Jurkat, Clone E6-1 (cell line): ENCODE measurements around the gene TEX19.
"Not testable (repeated sequence)": the region's sequence is repeated elsewhere in the genome, so short reads cannot be mapped to it uniquely, and the experiment has no call there.

Experiments used
- DNase-seq: peaks from one replicate; pipeline ENCODE4 v3.0.0-alpha.2; 2011; ENCODE audit warnings: low read depth, low spot score
- H3K4me3 ChIP-seq: 2 replicates; pipeline ENCODE4 v1.5.1; 2011; ENCODE audit warnings: mild to moderate bottlenecking, low read length, control low read depth, moderate library complexity

The TEX19 gene

DNA sequence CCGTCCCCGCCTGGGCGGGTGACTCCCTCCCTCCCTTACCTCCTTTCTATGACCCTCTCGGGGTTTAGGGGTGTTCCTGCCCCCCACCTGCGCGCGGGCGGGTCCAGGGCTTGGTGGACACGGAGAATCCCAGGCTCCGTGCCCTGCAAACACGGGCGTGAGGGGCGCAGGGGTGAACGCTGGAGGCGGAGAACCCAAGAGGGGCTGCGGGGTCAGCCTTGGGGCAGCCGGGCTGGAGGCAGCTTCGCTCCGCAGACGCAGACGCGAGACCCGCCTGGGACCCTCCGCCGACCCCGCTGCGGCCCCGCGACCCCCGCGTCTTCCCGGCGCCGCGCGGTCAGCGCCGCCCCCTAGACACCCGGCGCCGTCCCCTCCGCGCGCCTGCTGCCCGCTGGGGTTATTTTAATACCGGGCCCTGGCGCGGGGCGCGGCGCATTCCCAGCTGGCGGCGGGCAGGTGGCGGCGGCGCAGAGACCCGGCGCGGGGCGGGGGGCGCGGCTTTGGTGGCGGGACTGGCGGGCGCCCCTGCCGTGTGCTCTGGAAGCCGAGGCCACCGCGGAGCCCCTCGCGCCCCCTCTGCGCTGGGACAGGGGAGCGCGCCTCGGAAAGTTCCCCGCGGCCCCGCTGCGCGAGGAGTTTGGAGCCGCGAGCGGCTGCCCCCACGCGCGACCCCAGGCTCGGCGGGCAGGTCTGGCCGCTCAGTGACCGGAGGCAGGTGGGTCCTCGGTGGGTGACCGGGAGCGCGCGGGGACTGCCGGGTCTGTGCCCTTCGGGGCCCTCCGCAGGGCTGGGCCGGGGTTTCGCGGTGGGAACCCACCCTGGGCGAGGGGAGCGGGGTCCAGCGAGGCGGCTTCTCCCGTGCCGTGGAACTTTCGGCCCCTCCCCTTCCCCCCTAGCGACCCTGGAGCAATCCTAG is 12.5 kb downstream of the TEX19 start, which contains the start of gene UTS2R:
TSS of gene UTS2R (plus strand) at position 433 of the 916 bp plus-strand sequence. CDS start 2,560 bp downstream, outside the sequence.
- DNase-seq = no peak
- no peak within 1 kb of the TSS for H3K4me3 ChIP-seq

DNA sequence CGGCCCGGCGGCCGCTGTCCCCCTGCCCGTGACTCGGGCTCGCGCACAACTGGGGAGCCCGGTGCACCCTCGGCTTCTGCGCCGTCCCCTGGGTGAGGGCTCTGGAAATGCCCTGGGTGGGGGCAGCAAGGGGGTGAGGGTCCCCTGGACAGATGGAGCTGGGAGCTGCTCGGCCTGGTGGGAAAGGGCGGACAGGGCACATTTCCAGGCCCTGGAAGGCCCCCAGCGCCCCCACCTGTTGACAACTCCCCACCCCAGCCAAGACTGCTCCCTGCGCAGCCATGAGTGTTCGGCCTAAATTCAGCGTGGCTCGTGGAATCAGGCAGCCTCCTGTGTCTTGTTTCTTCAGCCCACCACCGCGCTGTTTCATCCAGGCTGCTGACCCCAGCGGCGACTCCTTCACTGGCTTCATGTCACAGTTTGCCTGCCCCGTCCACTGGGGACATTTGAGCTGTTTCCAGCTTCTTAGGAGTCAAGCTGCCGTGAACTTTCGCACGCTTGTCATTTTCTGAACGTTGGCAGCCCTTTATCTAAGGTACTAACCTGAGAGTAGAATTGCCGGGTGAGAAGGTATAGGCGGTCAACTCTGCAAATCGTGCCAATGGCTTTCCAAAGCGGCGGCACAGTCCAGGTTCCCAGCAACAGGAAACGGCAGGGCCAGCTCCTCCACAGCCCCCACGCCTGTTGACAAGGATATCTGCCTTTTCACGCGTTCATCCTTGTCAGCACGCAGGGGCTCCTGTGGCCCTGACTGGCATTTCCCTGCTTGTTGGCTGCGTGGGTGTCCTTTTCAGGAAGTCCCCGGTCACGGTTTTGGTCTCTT is 13.4 kb downstream of the TEX19 start:
- H3K4me3 ChIP-seq = no peak overlapping the region
- DNase-seq = no peak

DNA sequence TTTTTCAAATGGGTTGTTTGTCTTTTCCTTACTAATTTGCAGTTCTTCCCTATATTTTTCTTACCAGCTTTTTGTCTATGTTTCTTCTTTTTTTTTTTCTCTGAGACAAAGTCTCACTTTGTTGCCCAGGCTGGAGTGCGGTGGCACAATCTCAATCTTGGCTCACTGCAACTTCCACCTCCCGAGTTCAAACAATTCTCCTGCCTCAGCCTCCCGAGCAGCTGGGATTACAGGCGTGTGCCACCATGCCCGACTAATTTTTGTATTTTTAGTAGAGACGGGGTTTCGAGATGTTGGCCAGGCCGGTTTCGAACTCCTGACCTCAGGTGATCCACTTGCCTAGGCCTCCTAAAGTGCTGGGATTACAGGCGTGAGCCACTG is 14.0 kb downstream of the TEX19 start:
- DNase-seq, H3K4me3 ChIP-seq: not testable (repeated sequence)

DNA sequence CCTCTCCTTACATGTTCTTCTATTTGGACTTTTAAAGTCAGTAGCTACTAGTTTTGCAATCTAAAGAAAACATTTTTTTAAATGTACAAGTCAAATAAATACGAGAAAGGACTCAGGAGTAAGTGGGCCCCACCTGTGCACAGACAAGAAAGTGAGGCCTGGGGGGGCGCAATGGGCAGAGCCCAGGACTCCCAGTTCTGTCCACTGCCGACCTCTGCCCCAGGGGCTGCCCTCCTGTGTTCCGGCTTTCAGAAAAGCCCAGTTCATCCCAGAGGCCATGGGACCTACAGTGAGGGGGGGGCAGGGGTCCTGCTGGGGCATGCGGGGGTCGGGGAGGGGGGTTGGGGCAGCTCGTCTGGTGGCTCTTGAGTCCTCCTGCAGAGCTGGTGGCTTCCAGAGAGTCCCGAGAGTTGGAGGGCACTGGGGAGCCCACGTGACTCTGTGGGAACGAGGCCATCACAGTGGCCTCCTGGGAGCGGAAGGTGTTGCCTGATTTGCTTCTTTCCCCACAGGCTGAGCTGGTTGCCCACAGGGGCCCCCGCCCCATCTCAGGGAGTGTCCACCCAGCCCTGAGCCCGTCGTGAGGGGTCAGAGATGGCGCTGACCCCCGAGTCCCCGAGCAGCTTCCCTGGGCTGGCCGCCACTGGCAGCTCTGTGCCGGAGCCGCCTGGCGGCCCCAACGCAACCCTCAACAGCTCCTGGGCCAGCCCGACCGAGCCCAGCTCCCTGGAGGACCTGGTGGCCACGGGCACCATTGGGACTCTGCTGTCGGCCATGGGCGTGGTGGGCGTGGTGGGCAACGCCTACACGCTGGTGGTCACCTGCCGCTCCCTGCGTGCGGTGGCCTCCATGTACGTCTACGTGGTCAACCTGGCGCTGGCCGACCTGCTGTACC is 14.9 kb downstream of the TEX19 start:
- DNase-seq = no peak
- no peak overlapping the region for H3K4me3 ChIP-seq

- H3K4me3 ChIP-seq = no peak overlapping the region
- DNase-seq = no peak
Measured at GRCh38 chr17:82374626-82375331, 15.7 kb downstream of the TEX19 start.

DNA sequence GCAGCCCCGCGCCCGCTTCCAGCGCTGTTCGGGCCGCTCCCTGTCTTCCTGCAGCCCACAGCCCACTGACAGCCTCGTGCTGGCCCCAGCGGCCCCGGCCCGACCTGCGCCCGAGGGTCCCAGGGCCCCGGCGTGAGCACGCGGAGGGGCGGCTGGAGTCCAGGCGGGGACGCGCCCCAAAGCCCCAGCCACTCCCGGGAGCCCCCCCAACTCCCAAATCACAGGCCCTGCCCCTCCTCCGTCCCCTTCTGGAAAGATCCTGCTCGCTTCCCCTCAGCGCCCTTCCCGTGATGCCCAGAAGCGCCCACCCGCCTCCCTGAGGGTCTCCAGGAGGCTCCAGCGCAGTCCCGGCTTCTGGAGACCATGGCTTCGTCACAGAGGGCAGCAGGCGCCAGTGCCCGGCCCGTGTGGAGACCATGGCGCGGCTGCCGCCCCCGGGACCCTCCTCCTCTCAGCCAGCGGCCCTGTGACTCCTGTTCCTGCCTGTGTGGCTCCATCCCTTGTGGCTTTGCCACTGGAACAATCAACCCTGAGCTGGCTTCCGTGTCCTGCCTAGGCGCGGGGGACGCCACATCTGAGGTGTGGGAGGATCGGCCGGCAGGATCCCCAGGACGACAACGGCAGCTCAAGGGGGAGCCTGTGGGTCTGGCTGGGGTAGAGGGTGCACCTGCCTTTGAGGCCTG is 16.5 kb downstream of the TEX19 start:
- DNase-seq = no peak
- no peak overlapping the region for H3K4me3 ChIP-seq

DNA sequence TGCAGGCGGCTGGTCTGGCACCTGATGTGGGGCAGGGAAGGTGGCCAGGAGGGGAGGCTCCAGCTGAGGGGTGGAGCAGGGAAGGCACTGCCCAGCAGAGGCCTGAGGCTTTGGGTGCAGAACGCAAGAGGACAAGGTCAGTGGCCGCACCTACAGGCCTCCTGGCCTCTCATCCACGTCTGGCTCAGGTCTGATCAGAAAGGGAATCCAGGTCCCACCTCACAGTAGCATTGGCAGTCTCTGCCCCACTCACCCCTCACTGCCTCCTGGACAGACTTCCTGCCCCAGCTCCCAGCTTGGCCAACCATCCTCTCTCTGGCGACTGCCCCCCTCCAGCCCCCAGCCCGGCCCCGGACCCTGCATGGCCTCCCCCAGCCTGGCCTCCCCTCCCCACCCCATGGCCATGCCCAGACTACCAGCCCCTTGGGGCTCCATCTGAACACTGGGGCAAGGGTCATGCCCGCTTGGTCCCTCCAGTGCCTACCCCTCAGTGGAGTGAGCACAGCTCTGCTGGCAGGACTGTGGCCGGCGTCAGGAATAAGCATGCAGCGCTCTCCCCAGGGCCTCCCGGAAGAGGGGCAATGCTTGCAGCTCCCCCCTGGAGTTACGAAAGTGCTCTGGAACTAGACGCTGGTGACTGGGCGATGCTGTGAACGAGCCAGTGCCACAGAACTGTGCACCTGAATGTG is 17.1 kb downstream of the TEX19 start:
- H3K4me3 ChIP-seq = no peak overlapping the region
- no peak for DNase-seq

DNA sequence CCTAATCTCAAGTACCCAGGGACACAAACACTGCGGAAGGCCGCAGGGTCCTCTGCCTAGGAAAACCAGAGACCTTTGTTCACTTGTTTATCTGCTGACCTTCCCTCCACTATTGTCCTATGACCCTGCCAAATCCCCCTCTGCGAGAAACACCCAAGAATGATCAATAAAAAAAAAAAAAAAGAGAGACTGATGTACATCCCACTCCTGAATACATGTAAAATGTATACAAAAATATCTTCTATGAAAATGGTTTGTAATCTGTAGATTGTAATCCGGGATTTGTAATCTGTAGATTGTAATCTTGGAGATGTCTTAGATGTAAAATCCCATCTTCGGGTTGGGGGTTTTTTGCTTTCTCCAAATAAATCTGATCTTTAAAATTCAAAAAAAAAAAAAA is 18.2 kb downstream of the TEX19 start:
- not testable (repeated sequence) for H3K4me3 ChIP-seq, DNase-seq

DNA sequence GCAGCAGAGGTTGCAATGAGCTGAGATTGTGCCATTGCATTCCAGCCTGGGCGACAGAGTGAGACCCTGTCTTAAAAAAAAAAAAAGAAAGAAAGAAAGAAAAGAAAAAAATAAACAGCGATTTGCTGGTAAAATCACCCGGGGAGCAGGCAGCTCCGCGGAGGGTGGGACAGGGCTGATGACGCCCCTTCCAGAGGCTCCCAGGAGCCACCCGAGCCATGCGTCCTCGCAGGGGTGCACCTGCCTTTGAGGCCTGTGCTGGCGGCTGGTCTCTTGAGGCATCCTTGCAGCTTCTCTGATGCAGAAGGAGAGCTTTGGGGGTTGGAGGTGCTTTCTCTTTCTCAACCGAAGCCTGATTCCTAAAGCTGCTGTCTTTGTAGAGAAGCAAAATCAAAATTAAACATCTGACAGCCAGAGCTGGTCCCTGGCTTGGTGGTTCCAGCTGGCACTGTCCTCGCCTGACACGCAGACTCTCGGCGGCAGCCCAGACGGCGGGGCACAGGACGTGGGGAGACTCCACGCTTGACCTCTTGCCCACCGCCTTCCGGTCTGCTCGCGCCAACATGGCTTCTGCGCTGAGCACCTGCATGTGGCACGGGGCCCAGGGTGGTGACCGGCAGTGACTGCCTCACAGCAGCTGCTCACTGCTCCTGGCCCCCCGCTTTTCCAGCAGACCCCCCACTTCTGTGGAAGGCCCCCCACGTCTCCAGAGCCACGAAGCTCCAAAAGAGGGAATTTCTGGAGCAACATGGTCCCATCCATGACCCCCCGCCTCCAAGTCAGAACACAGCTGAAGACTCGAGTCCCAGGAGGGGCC is 19.1 kb downstream of the TEX19 start:
- H3K4me3 ChIP-seq = no peak overlapping the region
- no peak for DNase-seq

- H3K4me3 ChIP-seq = no peak overlapping the region
- no peak for DNase-seq
Measured at GRCh38 chr17:82378741-82379021, 19.6 kb downstream of the TEX19 start.

- DNase-seq = no peak
- no peak overlapping the region for H3K4me3 ChIP-seq
Measured at GRCh38 chr17:82380860-82381702, 22.0 kb downstream of the TEX19 start.

DNA sequence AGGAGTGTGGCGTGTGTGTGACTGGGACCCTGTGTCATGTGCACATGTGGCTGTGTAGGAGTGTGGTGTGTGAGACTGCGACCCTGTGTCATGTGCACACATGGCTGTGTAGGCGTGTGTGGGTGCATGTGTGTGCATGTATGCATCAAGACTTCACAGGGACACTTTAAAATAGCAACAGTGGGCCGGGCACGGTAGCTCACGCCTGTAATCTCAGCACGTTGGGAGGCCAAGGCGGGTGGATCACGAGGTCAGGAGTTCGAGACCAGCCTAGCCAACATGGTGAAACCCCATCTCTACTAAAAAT is 22.6 kb downstream of the TEX19 start:
- DNase-seq, H3K4me3 ChIP-seq: not testable (repeated sequence)

DNA sequence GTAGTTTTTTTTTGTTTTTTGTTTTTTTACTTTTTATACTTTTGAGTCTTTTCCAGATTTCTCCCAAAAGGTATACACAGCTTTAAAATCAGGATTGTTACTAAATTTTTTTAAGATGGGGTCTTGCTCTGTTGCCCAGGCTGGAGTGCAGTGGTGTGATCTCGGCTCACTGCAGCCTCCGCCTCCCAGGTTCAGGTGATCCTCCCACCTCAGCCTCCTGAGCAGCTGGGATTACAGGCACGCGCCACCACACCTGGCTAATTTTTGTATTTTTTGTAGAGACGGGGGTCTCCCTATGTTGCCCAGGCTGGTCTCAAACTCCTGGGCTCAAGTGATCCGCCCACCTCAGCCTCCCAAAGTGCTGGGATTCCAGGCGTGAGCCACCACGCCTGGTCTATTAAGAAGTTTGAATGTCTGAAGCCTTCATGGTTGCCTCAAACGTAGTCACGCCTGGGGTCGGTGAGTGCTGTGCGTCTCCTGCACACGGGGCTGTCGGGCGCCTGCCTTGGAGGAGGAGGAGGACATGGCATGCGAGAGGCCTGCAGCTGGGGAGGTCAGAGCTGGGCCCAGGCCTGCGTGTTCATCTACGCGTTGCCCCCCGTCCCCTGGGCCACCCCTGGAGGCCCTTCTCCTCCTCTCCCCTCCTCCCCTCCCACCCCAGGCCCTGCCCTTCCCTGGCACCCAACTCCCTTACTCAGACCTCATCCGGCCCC is 23.3 kb downstream of the TEX19 start:
- H3K4me3 ChIP-seq, DNase-seq: not testable (repeated sequence)

- no peak overlapping the region for H3K4me3 ChIP-seq
- DNase-seq = no peak
Measured at GRCh38 chr17:82382933-82383255, 23.8 kb downstream of the TEX19 start.

GRCh38 chr17:82383411-82383810 is 24.4 kb downstream of the TEX19 start:
- no peak overlapping the region for H3K4me3 ChIP-seq
- no peak for DNase-seq
